HG02938 (cell line): Measurements from ENCODE around the gene ODAD3.
"Not testable (repeated sequence)": the region's sequence is repeated elsewhere in the genome, so short reads cannot be mapped to it uniquely, and the experiment has no call there.

Experiments used
- ATAC-seq: cut with Tn5 transposase; IDR thresholded peaks from one replicate; pipeline ENCODE4 v1.9.1; 2021; ENCODE audit warnings: mild to moderate bottlenecking, moderate library complexity; ENCODE audit not compliant: unreplicated experiment

Gene ODAD3

GRCh38 chr19:11461453-11461852 is 26.5 kb upstream of the ODAD3 start:
- ATAC-seq, result no peak

- ATAC-seq, result no peak
Measured at GRCh38 chr19:11460207-11460606, 25.3 kb upstream of the ODAD3 start.

- ATAC-seq, result not testable (repeated sequence)
Measured at GRCh38 chr19:11458912-11459311, 24.0 kb upstream of the ODAD3 start.

GRCh38 chr19:11458236-11458900 is 23.4 kb upstream of the ODAD3 start:
- ATAC-seq, result no peak

- ATAC-seq, result no peak
Measured at GRCh38 chr19:11457831-11458230, 22.9 kb upstream of the ODAD3 start.

GRCh38 chr19:11457115-11457514 is 22.2 kb upstream of the ODAD3 start:
- no peak for ATAC-seq

GRCh38 chr19:11456659-11457058 is 21.7 kb upstream of the ODAD3 start:
- no peak for ATAC-seq

- not testable (repeated sequence) for ATAC-seq
Measured at GRCh38 chr19:11455233-11455554, 20.3 kb upstream of the ODAD3 start.

- ATAC-seq, result no peak
Measured at GRCh38 chr19:11453468-11454341, 18.8 kb upstream of the ODAD3 start.

- ATAC-seq, result no peak
Measured at GRCh38 chr19:11452620-11453310, 17.8 kb upstream of the ODAD3 start.

GRCh38 chr19:11451871-11452619 is 17.1 kb upstream of the ODAD3 start:
- ATAC-seq, result no peak

GRCh38 chr19:11451327-11451870 is 16.5 kb upstream of the ODAD3 start:
- no peak for ATAC-seq

GRCh38 chr19:11450570-11451326 is 15.8 kb upstream of the ODAD3 start:
- no peak for ATAC-seq

GRCh38 chr19:11448923-11449554 is 14.1 kb upstream of the ODAD3 start:
- no peak for ATAC-seq

- ATAC-seq, result no peak
Measured at GRCh38 chr19:11448410-11448809, 13.5 kb upstream of the ODAD3 start.

- ATAC-seq, result no peak
Measured at GRCh38 chr19:11447347-11448262, 12.7 kb upstream of the ODAD3 start.

GRCh38 chr19:11446652-11447301 is 11.9 kb upstream of the ODAD3 start:
- ATAC-seq, result no peak

- no peak for ATAC-seq
Measured at GRCh38 chr19:11446271-11446651, 11.3 kb upstream of the ODAD3 start.
